Cardiac muscle cell (in vitro differentiated cells and primary cell): ENCODE results near the gene CPOX. TPM values are rescaled to one million over a fixed set of nuclear protein-coding genes. Genes with fewer than 3 reads are reported as not detected.
A peak's percentile ranks its signal among the peaks of the same experiment; 100 is the strongest.

Source experiments
- DNase-seq, 2 donors: peaks; one replicate each; pipeline versions ENCODE4 v3.0.0 to v3.0.0-alpha.2; 2010 to 2017; ENCODE audit warnings: low read depth in 1 of 2, low spot score in 1 of 2
- H3K27ac ChIP-seq: fragments of 200-600 bp; sonication (generic); 2 replicates; pipeline ENCODE4 v1.5.1; 2016
- H3K27me3 ChIP-seq: fragments of 200-600 bp; sonication (generic); 2 replicates; pipeline ENCODE4 v1.6.0; 2016; ENCODE audit warnings: control low read depth
- H3K36me3 ChIP-seq: fragments of 200-600 bp; sonication (generic); 2 replicates; pipeline ENCODE4 v1.5.1; 2016; ENCODE audit warnings: control low read depth
- H3K4me1 ChIP-seq: fragments of 200-600 bp; sonication (generic); 2 replicates; pipeline ENCODE4 v1.8.1; 2017; ENCODE audit warnings: low read depth, mild to moderate bottlenecking, mixed run types
- H3K4me3 ChIP-seq: fragments of 200-600 bp; sonication (generic); 2 replicates; pipeline ENCODE4 v1.5.1; 2016; ENCODE audit warnings: mild to moderate bottlenecking
- H3K9me3 ChIP-seq: fragments of 200-600 bp; sonication (generic); 2 replicates; pipeline ENCODE4 v1.5.1; 2017; ENCODE audit warnings: low read depth, mild to moderate bottlenecking, control low read depth
- CTCF ChIP-seq: IDR thresholded peaks from 2 replicates; pipeline ENCODE4 v1.5.1; 2012; ENCODE audit warnings: low read depth, mild to moderate bottlenecking, low read length
- polyA plus RNA-seq: library from polyadenylated mRNA; unstranded; fragments of >200 nt; fragmentation: Nextera tagmentation; extraction: Ambion mirVana; gene quantifications from 2 replicates; pipeline ENCODE4 v1.2.1, GENCODE V29; 2016
- total RNA-seq: library from RNA; depleted of rRNA; stranded (reverse); fragments of >200 nt; gene quantifications from 2 replicates; pipeline ENCODE4 v1.2.3, GENCODE V29; 2016

CPOX gene
- total and polyA plus RNA-seq, 2 experiments from 2014 or later = 10.5 to 45.0 TPM

GRCh38 chr3:98623572-98624280 lies 30.3 kb upstream of the CPOX start:
- TF ChIP-seq CTCF = no peak

GRCh38 chr3:98617841-98618240 lies 24.4 kb upstream of the CPOX start:
- DNase-seq = no peak
- Histone ChIP-seq H3K4me3 (no peak overlapping the region), H3K27ac (no peak overlapping the region), H3K36me3 (no peaks in the 10 kb centered on the region), H3K27me3 (no peaks in the 10 kb centered on the region), H3K9me3 (no peaks in the 10 kb centered on the region), H3K4me1 (no peaks in the 10 kb centered on the region)
- TF ChIP-seq CTCF = no peak

More at GRCh38 chr3:98623572-98624280, 30.3 kb upstream of the CPOX start:
- no peaks in the 10 kb centered on the region for H3K27me3 ChIP-seq
- no peaks in the 10 kb centered on the region for H3K4me1 ChIP-seq
- no peak for DNase-seq
- no peak overlapping the region for H3K4me3 ChIP-seq
- no peaks in the 10 kb centered on the region for H3K9me3 ChIP-seq
- H3K27ac ChIP-seq = no peak overlapping the region
- H3K36me3 ChIP-seq = no peaks in the 10 kb centered on the region

GRCh38 chr3:98613616-98614015 lies 20.2 kb upstream of the CPOX start:
- TF ChIP-seq CTCF = no peak
- peak in 1 of 2 donors; percentile 38 for DNase-seq
- Histone ChIP-seq H3K4me3 (no peak overlapping the region), H3K27me3 (no peaks in the 10 kb centered on the region), H3K9me3 (no peaks in the 10 kb centered on the region), H3K4me1 (no peaks in the 10 kb centered on the region), H3K36me3 (no peaks in the 10 kb centered on the region), H3K27ac (no peak overlapping the region)

- no peak for DNase-seq
- Histone ChIP-seq H3K27me3 (no peaks in the 10 kb centered on the region), H3K4me1 (no peaks in the 10 kb centered on the region), H3K4me3 (no peak overlapping the region), H3K27ac (no peak overlapping the region), H3K36me3 (no peaks in the 10 kb centered on the region), H3K9me3 (no peaks in the 10 kb centered on the region)
- no peak for TF ChIP-seq CTCF
Measured at GRCh38 chr3:98612996-98613517, 19.6 kb upstream of the CPOX start.

- TF ChIP-seq CTCF = no peak
- DNase-seq = peak in 1 of 2 donors; percentile 3
Measured at GRCh38 chr3:98612587-98612986, 19.2 kb upstream of the CPOX start.

More at GRCh38 chr3:98612587-98612986, 19.2 kb upstream of the CPOX start:
- Histone ChIP-seq H3K27me3 (no peaks in the 10 kb centered on the region), H3K27ac (no peak overlapping the region), H3K4me3 (no peak overlapping the region), H3K9me3 (no peaks in the 10 kb centered on the region), H3K4me1 (no peaks in the 10 kb centered on the region), H3K36me3 (no peaks in the 10 kb centered on the region)
